ENCODE results near the gene CFDP1. TPM values are rescaled to one million over a fixed set of nuclear protein-coding genes. Genes with fewer than 3 reads are reported as not detected.
A peak's percentile ranks its signal among the peaks of the same experiment; 100 is the strongest.

Gene CFDP1
- total RNA-seq, 4 donors from 2014 or later, result 32.8 to 55.8 (median 45.7) TPM

DNA sequence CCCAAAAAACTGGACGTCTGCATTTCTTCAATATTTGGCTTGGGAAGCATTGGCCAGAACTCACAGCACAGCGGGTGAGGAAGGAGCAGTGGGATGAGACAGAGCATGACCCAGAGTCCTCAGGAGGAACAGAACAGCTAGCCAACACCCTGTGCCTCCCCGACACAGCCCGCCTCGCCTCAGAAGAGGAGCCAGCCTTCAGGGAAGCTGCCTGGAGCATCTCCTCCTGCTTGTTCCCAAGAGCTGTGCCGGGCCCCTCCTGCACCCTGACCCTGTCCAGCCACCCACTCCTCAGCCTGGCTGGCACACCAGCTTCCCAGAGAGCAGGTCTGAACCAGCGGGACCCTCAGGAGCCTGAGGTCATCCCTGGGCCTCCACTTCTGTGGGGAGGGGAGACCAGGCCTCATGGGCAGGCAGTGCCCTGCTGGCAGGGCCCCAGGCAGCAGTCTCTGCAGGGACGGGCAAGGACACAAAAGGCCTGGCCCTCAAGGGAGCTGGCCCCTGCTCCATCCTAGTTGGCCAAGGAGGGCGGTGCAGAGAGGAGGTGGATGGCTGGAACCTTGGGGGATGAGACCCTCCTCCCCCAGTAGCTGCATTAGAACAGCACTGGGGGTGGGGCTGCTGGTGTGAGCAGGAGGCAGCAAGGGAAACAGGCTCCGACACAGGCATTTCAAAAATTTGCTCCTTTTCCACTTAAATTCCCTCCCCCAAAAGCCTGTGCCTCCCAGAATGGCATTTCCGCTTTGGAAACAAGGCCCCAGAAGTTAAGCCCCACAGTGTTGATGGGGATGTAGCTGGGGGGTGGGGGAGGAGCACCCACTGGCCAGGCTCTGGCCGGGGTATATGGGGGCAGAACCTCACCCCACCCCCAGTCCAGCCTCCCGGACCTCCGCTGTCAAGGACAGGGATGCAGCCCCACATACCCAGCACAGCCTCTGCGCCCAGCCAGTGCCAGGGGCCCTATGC, 180.1 kb downstream of the CFDP1 start:
- intact Hi-C loops (cut with DNase I), result no loop called here
- no peak for DNase-seq
- peaks cover 0 to 43% (median 0%) of the 10 kb centered on the region in 4 donors for H3K27me3 ChIP-seq
- H3K36me3 ChIP-seq, result no peaks in the 10 kb centered on the region
- no peaks in the 10 kb centered on the region for H3K9me3 ChIP-seq
- peaks cover 62 to 95% (median 85%) of the 10 kb centered on the region in 3 donors for H3K4me1 ChIP-seq
- peak overlapping the region; percentile 90 to 96 (median 93) for H3K27ac ChIP-seq
- TF ChIP-seq, protein P1, sequence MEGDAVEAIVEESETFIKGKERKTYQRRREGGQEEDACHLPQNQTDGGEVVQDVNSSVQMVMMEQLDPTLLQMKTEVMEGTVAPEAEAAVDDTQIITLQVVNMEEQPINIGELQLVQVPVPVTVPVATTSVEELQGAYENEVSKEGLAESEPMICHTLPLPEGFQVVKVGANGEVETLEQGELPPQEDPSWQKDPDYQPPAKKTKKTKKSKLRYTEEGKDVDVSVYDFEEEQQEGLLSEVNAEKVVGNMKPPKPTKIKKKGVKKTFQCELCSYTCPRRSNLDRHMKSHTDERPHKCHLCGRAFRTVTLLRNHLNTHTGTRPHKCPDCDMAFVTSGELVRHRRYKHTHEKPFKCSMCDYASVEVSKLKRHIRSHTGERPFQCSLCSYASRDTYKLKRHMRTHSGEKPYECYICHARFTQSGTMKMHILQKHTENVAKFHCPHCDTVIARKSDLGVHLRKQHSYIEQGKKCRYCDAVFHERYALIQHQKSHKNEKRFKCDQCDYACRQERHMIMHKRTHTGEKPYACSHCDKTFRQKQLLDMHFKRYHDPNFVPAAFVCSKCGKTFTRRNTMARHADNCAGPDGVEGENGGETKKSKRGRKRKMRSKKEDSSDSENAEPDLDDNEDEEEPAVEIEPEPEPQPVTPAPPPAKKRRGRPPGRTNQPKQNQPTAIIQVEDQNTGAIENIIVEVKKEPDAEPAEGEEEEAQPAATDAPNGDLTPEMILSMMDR (IDR thresholded peaks at IDR 0.05), result no peak
- TF ChIP-seq POLR2A (IDR thresholded peaks at IDR 0.05), result no peak
- 50 to 66% methylated on average over 4 to 8 of the region's 15 CpGs for WGBS, 2 donors
- H3K4me3 ChIP-seq, result no peak overlapping the region

DNA sequence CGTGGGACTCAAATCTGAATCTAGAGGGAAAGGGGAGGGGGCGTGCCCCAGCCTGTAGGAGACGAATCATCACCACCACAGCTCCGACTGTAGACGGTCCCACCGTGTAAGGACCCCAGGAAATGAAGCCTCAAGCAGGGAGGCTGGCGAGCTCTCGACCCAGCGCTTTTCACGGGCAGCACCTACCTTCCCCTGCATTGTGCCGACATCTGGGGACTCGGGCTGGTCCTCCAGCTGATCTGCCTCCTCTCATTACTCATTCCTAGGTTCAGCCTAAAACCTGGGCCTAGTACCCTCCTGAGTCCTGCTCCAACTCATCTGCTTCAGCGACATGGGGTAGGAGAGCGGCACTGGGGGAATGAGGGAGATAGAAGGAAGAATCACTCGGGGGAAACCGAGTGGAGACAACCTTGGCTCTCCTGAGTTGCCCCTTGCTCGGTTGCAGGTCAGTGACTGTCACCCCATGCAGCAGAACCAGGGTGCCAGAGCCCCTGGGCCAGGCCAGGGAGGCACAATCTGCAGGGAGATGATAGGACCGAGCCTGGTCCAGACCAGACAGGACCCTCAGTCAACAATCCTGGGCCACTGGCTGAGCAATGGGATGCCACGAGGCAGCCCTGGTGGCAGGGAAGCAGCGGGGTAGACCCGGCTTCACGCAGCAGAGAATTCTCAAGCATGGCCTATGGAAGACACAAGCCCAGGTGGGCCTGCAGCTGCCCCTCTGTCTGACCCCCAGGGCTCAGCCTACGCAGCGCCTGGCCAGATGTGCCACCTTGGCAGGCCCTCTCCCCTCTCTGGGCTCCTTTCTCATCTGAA, 181.0 kb downstream of the CFDP1 start:
- H3K27ac ChIP-seq, result peak overlapping the region; percentile 90 to 96 (median 93)
- H3K4me1 ChIP-seq, result peaks cover 70 to 95% (median 85%) of the 10 kb centered on the region in 3 donors
- 13 to 54% methylated on average over 3 to 10 of the region's 24 CpGs for WGBS, 2 donors
- TF ChIP-seq POLR2A (IDR thresholded peaks at IDR 0.05), result no peak
- TF ChIP-seq, protein P1 (IDR thresholded peaks at IDR 0.05), result no peak
- H3K4me3 ChIP-seq, result peak overlapping the region in 3 of 4 donors; percentile 76 to 92 (median 83)
- DNase-seq, result no peak
- peaks cover 0 to 35% (median 0%) of the 10 kb centered on the region in 4 donors for H3K27me3 ChIP-seq
- intact Hi-C loops (cut with DNase I), result no loop called here
- no peaks in the 10 kb centered on the region for H3K36me3 ChIP-seq
- no peaks in the 10 kb centered on the region for H3K9me3 ChIP-seq

DNA sequence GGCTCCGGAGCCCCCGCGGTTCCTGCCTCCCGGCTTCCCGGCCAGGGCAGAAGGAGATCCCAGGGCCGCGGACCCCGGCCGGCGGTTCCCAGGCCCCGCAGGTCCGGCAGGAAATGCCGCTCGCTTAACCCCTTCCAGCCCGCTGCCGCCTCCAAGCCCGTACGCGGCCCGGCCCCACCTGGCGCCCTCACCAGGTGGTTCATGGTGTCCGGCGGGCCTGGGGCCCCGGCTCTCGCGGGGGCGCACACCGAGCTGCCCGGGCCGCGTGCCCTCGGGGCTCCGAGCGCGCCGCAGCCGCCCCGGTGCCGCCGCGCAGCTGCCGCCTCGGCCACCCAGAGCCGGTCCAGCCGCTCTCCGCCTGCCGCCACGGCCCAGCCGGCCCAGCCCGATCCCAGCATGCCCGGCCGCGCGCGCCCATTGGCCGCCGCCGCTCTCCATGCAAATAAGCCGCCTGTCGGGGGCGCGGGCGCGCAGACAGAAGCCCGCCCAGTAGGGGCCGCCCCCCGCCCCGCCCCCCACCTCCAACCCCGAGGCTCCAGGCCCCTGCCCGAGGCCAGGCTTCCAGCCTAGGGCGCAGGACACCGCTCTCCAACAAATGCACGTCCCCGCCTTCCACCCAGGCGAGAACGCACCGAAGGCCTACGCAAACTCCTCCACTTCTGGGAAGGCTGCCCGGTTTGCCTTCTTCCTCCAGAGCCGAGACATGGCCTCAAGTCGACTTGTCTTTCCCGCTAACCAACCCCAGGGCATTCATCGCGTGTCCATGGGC, 181.8 kb downstream of the CFDP1 start, which contains the start of gene BCAR1:
Gene BCAR1 (minus strand): TSS at position 345 of the 769 bp plus-strand sequence. CDS start 142 bp downstream, at position 203.
- TF ChIP-seq, protein P1 (IDR thresholded peaks at IDR 0.05), result no peak
- peak in 2 of 4 donors; percentile 28 to 40 for TF ChIP-seq POLR2A (IDR thresholded peaks at IDR 0.05)
- intact Hi-C loops (cut with DNase I), result no loop called here
- DNase-seq, result no peak
- peaks cover 0 to 31% (median 0%) of the 10 kb centered on the region in 4 donors for H3K27me3 ChIP-seq
- WGBS, 2 donors, result no CpG with 5 or more reads among the region's 84 CpGs
- H3K4me3 ChIP-seq, result peak within 1 kb of the TSS; percentile 75 to 92 (median 80)
- peak within 1 kb of the TSS; percentile 90 to 96 (median 93) for H3K27ac ChIP-seq
- peaks cover 64 to 95% (median 83%) of the 10 kb centered on the region in 3 donors for H3K4me1 ChIP-seq
- H3K36me3 ChIP-seq, result no peaks in the 10 kb centered on the region
- H3K9me3 ChIP-seq, result no peaks in the 10 kb centered on the region

DNA sequence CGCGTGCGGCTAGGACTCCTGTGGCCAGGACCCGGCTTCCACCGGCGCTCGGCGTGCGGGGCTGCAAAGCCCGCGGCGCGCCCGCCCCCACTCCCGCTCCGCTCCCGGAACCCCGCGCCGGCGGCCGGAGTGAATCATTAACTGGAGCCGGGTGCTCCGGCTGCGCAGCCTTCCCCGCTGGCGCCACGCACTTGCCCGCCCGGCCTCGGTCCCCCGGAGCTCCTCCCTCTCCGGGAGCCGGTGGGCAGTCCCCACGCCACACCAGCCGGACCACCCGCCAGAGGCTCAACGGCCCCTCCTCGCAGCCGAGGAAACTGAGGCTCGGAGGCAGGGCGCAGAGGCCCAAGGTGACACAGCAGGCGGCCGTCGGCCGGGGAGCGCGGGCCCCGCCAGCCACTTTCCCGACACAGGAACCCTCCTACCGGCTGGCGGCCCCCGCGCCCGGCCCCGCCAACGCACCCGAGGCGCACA, 182.5 kb downstream of the CFDP1 start:
- TF ChIP-seq POLR2A (IDR thresholded peaks at IDR 0.05), result no peak
- TF ChIP-seq, protein P1 (IDR thresholded peaks at IDR 0.05), result no peak
- intact Hi-C loops (cut with DNase I), result no loop called here
- WGBS, 2 donors, result no CpG with 5 or more reads among the region's 59 CpGs
- Histone ChIP-seq H3K27me3 (peaks cover 0 to 31% (median 0%) of the 10 kb centered on the region in 4 donors), H3K36me3 (no peaks in the 10 kb centered on the region), H3K4me1 (peaks cover 58 to 95% (median 84%) of the 10 kb centered on the region in 3 donors), H3K27ac (peak overlapping the region; percentile 90 to 96 (median 93)), H3K4me3 (peak overlapping the region; percentile 75 to 92 (median 80)), H3K9me3 (no peaks in the 10 kb centered on the region)
- DNase-seq, result no peak

Measured in esophagus squamous epithelium (tissue), 5 donors.